ENCODE measurements around the gene TLL2. TPM values are rescaled to one million over a fixed set of nuclear protein-coding genes. Genes with fewer than 3 reads are reported as not detected.

TLL2 gene
- total RNA-seq, 4 donors from 2014 or later: 0.30 to 0.60 TPM; not detected in 2

DNA sequence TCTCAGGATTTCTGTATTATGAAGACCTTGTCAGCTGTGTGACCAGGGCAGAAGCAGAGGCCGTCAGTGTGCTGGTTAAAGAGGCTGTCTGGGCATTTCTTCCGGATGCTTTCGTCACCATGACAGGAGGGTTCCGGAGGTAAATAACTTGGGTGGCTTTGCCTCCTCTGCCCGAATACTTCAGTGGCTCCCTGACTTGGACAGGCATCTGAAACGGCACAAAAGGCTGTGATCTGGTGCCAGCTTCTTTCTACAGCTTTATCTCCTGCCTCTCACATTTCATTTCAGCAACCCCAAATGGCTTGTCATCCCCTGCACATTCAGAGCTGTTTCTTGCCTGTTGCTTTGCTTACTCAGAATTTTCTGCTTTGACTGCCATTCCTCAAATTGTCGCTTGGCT lies 186.3 kb downstream of the TLL2 start:
- Histone ChIP-seq H3K27ac (no peak overlapping the region), H3K4me1 (no peaks in the 10 kb centered on the region), H3K9me3 (no peaks in the 10 kb centered on the region), H3K4me3 (no peak overlapping the region), H3K36me3 (no peaks in the 10 kb centered on the region), H3K27me3 (peaks cover 46% of the 10 kb centered on the region)
- DNase-seq (ENCODE audit: low spot score in 2 of 2): no peak
- WGBS: 66% methylated on average over 7 of the region's 7 CpGs
- TF ChIP-seq, protein P1, sequence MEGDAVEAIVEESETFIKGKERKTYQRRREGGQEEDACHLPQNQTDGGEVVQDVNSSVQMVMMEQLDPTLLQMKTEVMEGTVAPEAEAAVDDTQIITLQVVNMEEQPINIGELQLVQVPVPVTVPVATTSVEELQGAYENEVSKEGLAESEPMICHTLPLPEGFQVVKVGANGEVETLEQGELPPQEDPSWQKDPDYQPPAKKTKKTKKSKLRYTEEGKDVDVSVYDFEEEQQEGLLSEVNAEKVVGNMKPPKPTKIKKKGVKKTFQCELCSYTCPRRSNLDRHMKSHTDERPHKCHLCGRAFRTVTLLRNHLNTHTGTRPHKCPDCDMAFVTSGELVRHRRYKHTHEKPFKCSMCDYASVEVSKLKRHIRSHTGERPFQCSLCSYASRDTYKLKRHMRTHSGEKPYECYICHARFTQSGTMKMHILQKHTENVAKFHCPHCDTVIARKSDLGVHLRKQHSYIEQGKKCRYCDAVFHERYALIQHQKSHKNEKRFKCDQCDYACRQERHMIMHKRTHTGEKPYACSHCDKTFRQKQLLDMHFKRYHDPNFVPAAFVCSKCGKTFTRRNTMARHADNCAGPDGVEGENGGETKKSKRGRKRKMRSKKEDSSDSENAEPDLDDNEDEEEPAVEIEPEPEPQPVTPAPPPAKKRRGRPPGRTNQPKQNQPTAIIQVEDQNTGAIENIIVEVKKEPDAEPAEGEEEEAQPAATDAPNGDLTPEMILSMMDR (IDR thresholded peaks at IDR 0.05): no peak
- no peak for TF ChIP-seq POLR2A (IDR thresholded peaks at IDR 0.05)
- TF ChIP-seq EP300 (IDR thresholded peaks at IDR 0.05): no peak
- no peak for TF ChIP-seq POLR2AphosphoS5 (IDR thresholded peaks at IDR 0.05)

DNA sequence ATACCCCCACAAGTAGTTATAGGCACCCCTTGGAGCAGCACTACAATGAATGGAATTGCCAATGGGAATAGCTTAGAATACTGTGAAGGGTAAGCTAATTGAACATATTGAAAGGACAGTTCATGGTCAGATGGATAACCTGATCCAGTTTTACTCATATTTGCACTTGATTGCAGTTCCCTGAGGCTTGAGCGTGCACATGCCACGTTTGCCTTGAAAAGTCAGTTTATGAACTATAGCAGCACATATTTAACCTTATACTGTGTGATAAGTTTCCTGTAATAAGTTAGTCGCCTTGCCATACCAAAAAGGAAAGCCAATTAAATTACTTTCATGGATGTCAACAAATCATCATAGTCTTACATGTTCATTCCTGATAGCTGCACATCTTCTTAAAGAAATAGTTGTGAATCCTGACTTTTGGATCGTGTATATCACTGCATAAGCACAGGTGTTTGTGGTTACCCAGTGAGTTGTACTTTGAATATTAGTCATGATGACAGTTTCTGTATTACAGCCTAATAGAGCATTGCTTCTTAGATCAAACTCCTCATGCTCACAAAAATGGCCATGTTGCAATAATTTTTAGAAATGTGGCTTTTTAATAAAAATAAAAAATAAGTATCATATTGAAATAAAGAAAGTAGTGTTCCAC lies 187.9 kb downstream of the TLL2 start:
- H3K27ac ChIP-seq: no peak overlapping the region
- H3K36me3 ChIP-seq: no peaks in the 10 kb centered on the region
- H3K4me1 ChIP-seq: no peaks in the 10 kb centered on the region
- no peaks in the 10 kb centered on the region for H3K9me3 ChIP-seq
- WGBS: 71% methylated on average over 4 of the region's 4 CpGs
- DNase-seq (ENCODE audit: low spot score in 2 of 2): no peak
- TF ChIP-seq, protein P1 (IDR thresholded peaks at IDR 0.05): no peak
- TF ChIP-seq POLR2AphosphoS5 (IDR thresholded peaks at IDR 0.05): no peak
- no peak for TF ChIP-seq EP300 (IDR thresholded peaks at IDR 0.05)
- no peak for TF ChIP-seq POLR2A (IDR thresholded peaks at IDR 0.05)
- H3K4me3 ChIP-seq: no peak overlapping the region
- H3K27me3 ChIP-seq: peaks cover 37% of the 10 kb centered on the region

DNA sequence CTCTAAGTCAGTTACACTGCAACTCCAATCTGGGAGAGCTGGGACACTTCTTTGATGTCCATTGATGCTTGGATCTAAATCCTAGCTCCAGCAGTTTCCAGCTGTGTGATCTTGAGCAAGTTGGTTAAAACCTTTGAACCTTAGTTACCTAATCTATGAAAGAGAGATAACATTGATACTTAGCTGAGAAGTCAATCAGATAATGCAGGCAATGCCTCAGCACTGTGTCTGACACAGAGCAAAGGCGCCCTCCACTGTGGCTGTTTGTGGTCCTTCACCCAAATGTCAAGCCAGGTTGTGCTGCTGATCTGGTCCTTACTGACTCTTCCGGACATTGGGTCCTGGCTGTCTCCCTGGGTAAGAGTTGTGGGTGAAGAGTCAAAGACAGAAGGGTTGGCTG lies 189.3 kb downstream of the TLL2 start:
- no peaks in the 10 kb centered on the region for H3K9me3 ChIP-seq
- 80% methylated on average over 2 of the region's 2 CpGs for WGBS
- no peak overlapping the region for H3K4me3 ChIP-seq
- H3K36me3 ChIP-seq: no peaks in the 10 kb centered on the region
- H3K4me1 ChIP-seq: no peaks in the 10 kb centered on the region
- no peak overlapping the region for H3K27ac ChIP-seq
- peaks cover 31% of the 10 kb centered on the region for H3K27me3 ChIP-seq
- TF ChIP-seq EP300 (IDR thresholded peaks at IDR 0.05): no peak
- no peak for TF ChIP-seq POLR2A (IDR thresholded peaks at IDR 0.05)
- TF ChIP-seq POLR2AphosphoS5 (IDR thresholded peaks at IDR 0.05): no peak
- TF ChIP-seq, protein P1 (IDR thresholded peaks at IDR 0.05): no peak
- no peak for DNase-seq (ENCODE audit: low spot score in 2 of 2)

DNA sequence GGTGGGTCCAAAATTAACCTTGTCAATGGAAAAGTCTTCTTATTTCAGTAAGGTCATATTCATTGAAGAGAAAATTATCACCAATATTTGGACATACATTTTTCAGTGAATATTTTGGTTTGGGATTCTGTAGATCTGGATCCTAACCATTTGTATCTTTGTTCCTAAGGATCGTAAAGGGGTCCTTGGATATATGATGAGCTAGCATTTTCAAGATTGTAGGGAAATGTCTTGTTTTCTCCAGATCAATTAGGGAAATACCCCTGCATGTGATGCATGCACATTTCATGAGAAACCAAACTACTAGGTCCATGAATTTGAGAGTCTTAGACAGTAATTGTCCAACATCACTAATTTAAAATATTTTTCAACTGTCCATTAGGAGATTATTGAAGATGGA lies 191.5 kb downstream of the TLL2 start:
- Histone ChIP-seq H3K27ac (no peak overlapping the region), H3K27me3 (peaks cover 26% of the 10 kb centered on the region), H3K4me3 (no peak overlapping the region), H3K36me3 (no peaks in the 10 kb centered on the region), H3K4me1 (no peaks in the 10 kb centered on the region), H3K9me3 (no peaks in the 10 kb centered on the region)
- WGBS: 97% methylated on average over 1 of the region's 1 CpG
- no peak for DNase-seq (ENCODE audit: low spot score in 2 of 2)
- TF ChIP-seq POLR2AphosphoS5 (IDR thresholded peaks at IDR 0.05) (no peak), POLR2A (IDR thresholded peaks at IDR 0.05) (no peak), EP300 (IDR thresholded peaks at IDR 0.05) (no peak)
- TF ChIP-seq, protein P1 (IDR thresholded peaks at IDR 0.05): no peak

DNA sequence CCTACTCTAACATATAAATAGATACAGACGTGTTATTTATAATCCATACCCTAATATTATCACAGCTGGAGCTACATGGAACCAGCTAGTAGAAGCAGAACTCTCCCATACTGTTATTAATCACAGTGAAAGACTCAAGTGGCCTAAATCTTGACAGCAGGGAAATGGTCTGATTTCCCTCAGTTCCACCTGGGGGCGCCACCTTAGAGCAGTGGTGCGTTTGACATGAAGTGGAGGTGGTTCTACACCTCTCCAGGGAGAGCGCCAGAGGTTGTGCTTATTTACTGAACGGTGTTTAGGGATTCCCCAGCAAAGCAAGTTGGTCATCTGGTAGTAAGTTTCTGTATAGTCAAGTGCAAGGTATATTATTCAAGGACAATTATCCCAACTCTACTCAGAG lies 191.9 kb downstream of the TLL2 start:
- WGBS: 60% methylated on average over 5 of the region's 5 CpGs
- no peaks in the 10 kb centered on the region for H3K36me3 ChIP-seq
- no peak for DNase-seq (ENCODE audit: low spot score in 2 of 2)
- TF ChIP-seq EP300 (IDR thresholded peaks at IDR 0.05) (no peak), POLR2AphosphoS5 (IDR thresholded peaks at IDR 0.05) (no peak), POLR2A (IDR thresholded peaks at IDR 0.05) (no peak)
- TF ChIP-seq, protein P1 (IDR thresholded peaks at IDR 0.05): no peak
- H3K4me1 ChIP-seq: no peaks in the 10 kb centered on the region
- no peak overlapping the region for H3K27ac ChIP-seq
- H3K4me3 ChIP-seq: no peak overlapping the region
- peaks cover 27% of the 10 kb centered on the region for H3K27me3 ChIP-seq
- no peaks in the 10 kb centered on the region for H3K9me3 ChIP-seq
